GM10266 (cell line): ENCODE data around the gene NPFFR2.
"Not testable (repeated sequence)": the region's sequence is repeated elsewhere in the genome, so short reads cannot be mapped to it uniquely, and the experiment has no call there.

Source experiments
- DNase-seq: peaks from one replicate; pipeline ENCODE4 v3.0.0; 2012; ENCODE audit errors: extremely low spot score
- CTCF ChIP-seq: IDR thresholded peaks from 2 replicates; pipeline ENCODE4 v1.5.1; 2012; ENCODE audit warnings: mild to moderate bottlenecking, low read depth; ENCODE audit not compliant: control insufficient read depth, insufficient read depth; ENCODE audit errors: missing control alignments

NPFFR2 gene

GRCh38 chr4:72144241-72144640 lies 112.4 kb downstream of the NPFFR2 start:
- TF ChIP-seq CTCF: no peak
- no peak for DNase-seq

- no peak for TF ChIP-seq CTCF
- no peak for DNase-seq
These were observed 120.9 kb downstream of the NPFFR2 start for GRCh38 chr4:72152731-72153130.

GRCh38 chr4:72153634-72154033 lies 121.8 kb downstream of the NPFFR2 start:
- DNase-seq: not testable (repeated sequence)

GRCh38 chr4:72169285-72169684 lies 137.5 kb downstream of the NPFFR2 start:
- not testable (repeated sequence) for DNase-seq

- no peak for TF ChIP-seq CTCF
- DNase-seq: no peak
These were observed 138.1 kb downstream of the NPFFR2 start for GRCh38 chr4:72169861-72170260.

GRCh38 chr4:72171761-72172160 lies 140.0 kb downstream of the NPFFR2 start:
- TF ChIP-seq CTCF: no peak
- DNase-seq: no peak

GRCh38 chr4:72179342-72179741 lies 147.5 kb downstream of the NPFFR2 start:
- DNase-seq: no peak
- TF ChIP-seq CTCF: no peak

- no peak for DNase-seq
- no peak for TF ChIP-seq CTCF
These were observed 154.9 kb downstream of the NPFFR2 start for GRCh38 chr4:72186714-72187113.

- no peak for TF ChIP-seq CTCF
These were observed 162.2 kb downstream of the NPFFR2 start for GRCh38 chr4:72194046-72194445.

More at GRCh38 chr4:72194046-72194445, 162.2 kb downstream of the NPFFR2 start:
- DNase-seq: no peak
